Left kidney (tissue), 2 donors: ENCODE data around the gene DBI. TPM values are rescaled to one million over a fixed set of nuclear protein-coding genes. Genes with fewer than 3 reads are reported as not detected.
"Not testable (repeated sequence)": the region's sequence is repeated elsewhere in the genome, so short reads cannot be mapped to it uniquely, and the experiment has no call there.

ENCODE experiments used
- DNase-seq: peaks from one replicate; pipeline ENCODE4 v3.0.0-alpha.2; 2013
- polyA plus RNA-seq: library from polyadenylated mRNA; unstranded; fragments of 120-200 nt; gene quantifications from one replicate; pipeline ENCODE4 v1.2.1, GENCODE V29; 2013; ENCODE audit not compliant: insufficient read length

DBI gene
- polyA plus RNA-seq, 1 donor: 219 TPM

DNA sequence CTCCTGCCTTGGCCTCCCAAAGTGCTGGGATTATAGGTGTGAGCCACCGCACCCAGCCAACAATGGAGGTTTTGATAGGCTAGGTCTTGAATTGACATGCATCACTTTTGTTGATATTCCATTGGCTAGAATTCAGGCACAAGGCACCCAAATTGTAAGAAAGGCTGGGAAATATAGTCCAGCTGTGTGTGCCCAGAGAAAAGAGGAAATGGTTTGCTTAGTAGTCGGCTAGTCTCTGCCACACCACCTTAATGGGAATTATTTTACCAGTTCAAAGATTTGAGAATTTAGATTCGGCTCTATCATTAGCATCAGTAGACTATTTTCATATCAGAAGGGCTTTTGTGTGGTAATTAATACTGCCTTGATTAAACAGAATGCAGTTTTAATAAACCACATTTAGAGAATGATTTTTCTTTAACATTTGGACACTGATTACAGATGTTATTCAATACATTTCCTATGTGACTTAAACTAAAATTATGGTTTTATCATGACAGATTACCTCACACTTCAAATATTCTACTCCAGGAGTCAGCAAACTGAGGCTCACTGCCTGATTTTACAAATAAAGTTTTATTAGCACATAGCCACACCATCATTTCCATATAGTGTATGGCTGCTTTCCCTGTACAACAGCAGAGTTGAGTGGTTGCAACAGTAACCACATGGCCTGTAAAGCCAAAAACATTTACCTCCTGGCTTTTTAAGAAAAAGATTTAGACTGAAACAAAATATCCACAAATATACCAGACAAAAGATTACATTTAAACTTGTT lies 27.4 kb downstream of the DBI start:
- DNase-seq: no peak

DNA sequence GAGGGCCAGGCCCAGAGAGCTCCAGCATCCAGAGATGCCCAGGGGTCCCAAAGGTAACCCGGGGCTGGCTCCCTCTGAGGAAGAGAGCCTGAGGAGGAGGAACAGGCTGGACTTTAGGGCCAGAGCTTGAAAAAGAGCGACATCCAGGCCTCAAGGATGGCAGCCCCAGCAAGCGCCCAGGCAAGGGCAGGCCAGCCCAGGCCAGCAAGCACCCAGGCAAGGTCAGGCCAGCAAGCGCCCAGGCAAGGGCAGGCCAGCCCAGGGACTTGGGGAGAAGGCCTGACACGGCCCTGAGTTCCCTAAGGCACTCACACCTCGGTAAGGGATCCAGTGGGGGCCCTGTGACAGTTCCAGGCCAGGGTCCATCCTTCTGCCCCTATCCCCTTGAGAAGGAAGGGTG lies 30.4 kb downstream of the DBI start:
- DNase-seq: no peak

DNA sequence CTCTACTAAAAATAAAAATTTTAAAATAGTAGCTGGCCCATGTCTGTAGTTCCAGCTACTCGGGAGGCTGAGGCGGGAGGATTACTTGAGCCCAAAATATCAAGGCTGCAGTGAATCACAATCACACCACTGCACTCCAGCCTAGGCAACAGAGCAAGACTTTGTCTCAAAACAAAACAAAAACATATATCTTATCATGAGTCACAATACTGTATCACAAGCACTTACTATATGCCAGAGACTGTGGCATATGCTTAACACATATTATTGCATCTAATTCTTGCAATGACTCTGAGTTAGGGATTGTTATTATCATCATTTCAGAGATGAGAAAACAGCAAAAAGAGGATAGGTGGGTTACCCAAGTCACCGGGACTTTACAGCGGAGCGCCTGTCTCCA lies 35.3 kb downstream of the DBI start:
- no peak for DNase-seq

DNA sequence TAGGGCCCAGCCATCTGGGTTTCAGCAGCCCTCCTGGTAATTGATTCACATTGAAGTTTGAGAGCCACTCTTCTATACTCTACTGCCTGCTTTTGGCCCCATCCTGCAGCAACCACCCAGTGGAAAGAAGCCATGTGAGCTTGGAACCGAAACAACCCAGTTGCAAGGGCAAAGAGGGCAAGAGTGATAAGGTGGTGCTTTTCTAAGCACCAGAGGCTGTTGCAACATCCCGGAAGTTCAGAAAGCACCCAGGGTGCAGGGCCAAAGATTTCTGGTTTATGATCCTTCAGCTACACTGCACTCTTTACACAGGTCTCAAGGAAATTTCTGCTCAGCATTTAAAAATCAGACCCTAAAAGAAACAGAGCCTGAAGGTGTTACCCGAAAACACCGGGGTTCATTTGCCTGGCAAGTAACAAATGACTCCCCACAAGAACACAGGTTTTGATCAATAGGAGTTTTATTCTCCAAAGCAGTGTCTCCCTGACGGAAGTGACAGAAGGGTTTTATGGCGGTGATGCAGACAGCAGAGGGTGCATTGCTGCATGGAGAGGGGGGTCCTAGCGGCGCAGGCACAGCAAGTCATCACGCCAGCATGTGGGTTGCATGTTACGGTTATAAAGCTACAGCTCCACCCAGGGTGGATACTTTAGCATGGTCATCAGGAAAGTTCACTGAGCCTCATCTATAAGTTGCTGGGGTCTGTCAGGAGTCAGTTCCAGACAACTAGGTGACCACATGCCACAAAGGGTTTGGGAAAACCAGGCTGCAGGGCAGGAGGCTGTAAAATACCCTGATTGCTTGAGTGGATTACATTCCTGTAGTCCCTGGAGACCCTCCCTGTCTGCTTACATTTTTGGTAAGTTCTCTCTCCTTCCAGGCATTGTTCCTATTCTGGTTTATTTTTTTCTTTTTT lies 36.1 kb downstream of the DBI start:
- DNase-seq: no peak

DNA sequence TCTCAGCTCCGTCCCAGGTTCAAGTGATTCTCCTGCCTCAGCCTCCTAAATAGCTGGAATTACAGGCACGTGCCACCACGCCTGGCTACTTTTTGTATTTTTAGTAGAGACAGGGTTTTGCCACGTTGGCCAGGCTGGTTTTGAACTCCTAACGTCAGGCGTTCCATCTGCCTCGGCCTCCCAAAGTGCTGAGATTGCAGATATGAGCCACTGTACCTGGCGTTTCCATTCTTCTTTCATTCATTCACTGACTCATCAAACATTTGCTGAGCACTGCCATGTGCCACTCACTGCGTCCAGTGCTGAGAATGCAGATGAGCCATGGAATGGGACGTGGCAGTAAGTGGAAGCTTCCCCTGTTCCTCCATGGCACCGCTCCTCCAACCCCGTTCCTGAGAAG lies 36.8 kb downstream of the DBI start:
- not testable (repeated sequence) for DNase-seq

DNA sequence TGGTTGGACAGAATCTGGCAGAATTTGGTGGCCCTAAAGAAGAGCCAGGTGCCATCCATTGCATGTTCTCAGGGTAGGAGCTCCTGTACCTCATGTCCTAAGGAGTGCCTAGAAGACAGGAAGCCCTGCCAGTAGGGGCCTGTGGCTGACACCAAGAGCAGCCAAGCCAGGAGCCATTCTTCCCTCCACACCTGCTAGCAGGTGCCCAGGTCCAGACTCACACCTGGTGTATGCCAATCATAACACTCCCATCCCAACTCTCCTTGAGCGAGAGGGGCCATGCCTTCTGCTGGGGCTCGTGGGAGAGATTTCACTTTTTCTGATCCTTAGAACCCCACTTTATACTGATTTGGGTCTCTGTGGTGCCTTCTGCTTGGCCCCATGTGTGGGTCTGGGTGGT lies 38.4 kb downstream of the DBI start:
- no peak for DNase-seq

DNA sequence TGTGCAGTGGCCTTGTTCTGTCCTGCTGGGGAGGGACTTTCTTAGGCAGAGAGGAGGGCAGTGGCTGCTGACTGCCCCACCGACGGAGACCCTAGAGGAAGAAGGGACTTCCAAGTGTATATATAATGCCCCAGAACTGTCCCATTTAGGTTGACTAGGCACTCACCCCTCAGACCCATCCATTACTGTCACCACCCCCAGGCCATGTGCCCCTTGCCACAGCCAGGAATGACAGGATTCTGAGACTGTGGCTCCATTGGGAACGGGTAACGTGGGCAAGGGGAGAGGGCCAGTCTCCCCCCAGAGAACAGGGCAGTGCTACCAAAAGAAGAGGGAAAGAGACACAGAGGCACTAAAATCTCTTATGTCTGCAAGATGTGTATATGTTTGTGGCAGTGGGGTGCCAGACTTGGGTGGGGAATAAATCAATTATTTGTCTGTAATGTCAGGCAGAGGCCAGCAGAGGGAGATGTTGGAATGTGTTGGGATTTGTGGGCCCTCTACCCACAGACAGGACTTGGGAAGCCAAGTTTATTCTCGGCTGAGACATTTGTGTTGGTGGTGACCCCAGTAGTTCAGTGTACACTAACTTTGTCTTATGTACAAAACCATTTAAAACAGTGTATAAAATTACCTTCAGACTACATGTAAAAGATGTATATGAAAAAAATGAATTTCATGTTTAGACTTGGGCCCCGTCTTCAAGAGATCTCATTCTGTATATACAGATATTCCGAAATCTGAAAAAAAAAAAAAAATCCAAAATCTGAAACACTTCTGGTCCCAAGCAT lies 40.8 kb downstream of the DBI start:
- no peak for DNase-seq

DNA sequence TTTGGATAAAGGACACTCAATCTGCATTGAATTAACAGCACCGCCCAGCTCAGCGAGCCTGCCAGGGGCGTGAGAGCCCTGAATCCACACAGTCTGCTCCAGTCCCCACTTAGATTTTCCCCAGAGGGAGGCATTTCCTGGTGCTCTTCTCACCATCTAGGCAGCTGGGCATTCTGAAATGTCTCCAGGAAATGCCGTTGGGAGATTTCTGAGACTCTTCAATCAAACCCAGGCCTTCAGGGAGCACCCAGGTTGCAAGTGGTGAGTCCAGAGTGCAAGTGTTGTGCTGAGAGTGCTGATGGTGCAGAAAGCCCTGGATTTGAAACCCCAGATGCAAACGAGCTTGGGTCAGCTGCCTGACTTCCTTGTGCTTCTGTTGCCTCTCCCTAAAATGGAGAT lies 41.4 kb downstream of the DBI start:
- no peak for DNase-seq

DNA sequence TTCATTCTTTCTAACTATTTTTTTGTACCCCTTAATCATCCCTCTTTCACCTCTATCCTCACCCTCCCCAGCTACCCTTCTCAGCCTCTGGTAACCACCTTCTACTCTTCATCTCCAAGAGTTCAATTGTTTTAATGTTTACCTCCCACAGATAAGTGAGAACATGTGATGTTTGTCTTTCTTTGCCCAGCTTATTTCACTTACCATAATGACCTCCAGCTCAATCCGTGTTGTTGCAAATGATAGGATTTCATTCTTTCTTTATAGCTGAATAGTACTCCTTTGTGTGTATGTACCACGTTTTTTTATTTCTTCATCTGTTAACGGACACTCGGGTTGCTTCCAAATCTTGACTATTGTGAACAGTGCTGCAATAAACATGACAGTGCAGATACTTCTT lies 42.7 kb downstream of the DBI start:
- no peak for DNase-seq

DNA sequence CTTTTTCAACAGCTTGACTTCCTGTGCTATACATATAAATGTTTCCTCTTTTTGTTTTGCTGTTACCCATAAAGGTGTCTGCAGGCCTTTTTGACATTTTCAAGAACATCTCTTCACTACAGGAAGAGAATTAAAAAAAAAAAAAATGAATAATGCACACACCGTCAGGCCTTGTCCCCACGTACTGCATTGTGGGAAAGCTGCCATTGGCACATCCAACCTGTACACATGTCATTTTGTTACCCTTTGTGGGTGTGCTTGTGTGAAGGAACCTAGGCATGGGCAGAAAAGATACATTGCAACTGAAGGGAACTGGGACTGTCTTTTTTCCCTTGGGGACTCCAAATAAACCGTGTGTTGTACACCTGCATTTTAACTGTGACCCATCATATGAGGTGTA lies 48.1 kb downstream of the DBI start:
- DNase-seq: no peak

DNA sequence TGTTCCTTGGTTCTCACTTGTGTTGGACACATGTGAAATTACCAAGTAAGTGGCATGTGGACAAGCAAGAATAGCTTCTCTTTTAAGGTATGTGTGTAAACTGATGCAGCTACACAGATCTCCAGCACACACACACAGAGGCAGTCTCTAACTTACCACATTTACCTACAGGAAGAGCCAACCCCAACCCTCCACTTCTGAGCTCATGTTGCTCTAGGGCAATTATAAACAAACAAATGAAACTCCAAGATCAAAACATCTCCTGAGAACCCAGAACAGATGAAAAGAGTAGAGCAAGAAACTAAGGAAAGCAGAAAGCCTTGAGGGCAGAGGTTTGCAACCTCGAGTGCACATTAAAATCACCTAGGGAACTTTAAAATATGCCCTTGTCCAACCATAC lies 48.9 kb downstream of the DBI start:
- DNase-seq: no peak

DNA sequence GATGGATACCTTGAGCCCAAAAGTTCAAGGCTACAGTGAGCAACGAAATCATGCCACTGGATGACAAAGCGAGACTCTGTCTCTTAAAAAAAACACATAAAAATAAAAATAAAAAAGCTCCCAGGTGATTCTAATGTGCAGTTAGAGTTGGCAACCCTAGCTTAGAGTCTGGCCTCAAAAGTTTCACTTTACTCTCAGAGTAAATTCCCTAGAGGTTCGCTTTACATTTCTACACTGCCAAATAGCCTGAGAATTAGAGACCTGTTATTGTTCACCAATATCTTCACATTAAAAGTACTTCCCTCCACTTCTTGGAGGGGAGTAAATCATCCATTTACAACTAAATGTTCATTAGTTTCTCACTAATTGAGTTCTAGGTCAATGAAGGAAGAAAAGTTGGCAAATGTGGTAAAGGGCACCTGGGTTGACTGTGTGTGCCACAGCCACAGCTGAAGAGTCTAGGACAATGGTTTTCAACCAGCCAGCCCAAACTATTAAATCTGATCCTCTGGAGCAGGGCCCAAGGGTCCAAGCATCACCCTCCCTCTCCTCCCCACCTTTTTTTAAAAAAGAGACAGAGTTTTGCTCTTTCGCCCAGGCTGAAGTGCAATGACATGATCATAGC lies 49.6 kb downstream of the DBI start:
- DNase-seq: no peak

DNA sequence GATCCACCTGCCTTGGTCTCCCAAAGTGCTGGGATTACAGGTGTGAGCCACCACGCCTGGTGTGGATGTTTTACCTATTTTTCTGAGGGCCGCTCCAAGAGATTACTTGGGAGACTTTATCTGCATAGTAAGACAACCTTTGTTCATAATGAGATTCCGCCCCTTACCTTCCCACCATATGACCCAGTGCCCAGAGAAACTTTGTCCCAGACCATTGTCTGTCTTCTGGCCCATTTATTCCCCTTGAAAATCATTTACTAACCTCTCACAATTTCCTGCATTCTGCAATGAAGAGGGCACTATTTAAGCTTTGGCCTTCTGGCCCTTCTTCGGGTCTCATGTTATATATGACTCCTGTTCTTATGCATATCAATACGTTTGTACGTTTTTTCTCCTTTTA lies 51.1 kb downstream of the DBI start:
- no peak for DNase-seq

DNA sequence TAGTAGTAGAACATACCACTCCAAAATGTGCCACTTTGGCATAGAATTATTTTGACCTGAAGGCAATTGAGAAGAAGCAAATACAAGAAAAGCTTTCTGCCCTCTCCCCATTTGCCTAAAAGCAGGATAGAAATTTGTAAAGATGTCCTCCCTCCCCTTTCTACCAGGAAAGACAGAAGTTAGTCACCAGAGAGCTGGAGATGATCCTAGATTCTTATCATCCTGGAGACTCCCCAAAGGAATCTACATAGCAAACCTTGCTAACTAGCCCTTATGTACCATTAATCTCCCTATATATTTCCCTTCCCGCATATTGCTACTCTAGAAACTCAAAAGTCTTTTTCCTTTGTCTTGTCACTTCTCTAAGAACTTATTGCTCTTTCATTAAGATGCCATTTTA lies 52.3 kb downstream of the DBI start:
- DNase-seq: no peak

DNA sequence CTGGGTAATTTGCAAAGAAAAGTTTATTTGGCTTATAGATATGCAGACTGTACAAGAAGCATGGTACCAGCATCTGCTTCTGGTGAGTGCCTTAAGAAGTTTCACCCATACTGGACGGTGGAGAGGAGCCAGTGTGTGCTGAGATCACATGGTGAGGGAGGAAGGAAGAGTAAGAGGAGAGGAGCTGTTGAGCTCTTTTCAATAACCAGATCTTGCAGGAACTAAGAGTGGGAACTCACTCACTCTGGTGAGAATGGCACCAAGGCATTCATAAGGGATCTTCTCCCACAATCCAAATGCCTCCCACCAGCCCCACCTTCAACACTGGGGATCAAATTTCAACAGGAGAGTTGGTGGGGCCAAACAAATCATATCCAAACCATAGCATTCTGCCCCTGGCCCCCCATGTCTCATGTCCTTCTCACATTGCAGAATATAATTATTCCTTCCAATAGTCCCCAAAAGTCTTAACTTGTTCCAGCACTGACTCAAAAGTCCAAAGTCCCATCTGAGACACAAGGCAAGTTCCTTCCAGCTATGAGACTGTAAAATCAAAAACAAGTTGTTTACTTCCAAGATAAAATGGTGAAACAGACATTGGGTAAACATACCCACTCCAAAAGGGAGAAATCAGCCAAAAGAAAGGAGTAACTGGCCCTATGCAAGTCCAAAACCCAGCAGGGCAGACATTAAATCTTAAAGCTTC lies 53.2 kb downstream of the DBI start:
- no peak for DNase-seq

DNA sequence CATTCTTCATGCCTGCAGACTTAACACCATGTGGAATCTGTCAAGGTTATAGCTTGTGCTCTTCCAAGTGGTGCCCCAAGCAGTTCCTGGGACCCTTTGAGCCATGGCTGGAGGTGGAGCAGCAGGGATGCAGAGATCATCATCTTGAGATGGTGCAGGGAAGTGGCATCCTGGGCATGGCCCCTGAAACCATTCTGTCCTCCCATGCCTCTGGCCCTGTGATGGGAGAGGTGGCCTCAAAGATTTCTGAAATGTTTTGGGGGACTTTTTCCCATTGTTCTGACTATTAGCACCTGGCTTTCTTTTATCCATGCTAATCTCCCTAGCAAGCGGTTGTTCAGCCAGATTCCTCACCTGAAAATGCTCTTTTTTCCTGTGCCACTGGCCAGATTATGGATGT lies 54.5 kb downstream of the DBI start:
- no peak for DNase-seq

DNA sequence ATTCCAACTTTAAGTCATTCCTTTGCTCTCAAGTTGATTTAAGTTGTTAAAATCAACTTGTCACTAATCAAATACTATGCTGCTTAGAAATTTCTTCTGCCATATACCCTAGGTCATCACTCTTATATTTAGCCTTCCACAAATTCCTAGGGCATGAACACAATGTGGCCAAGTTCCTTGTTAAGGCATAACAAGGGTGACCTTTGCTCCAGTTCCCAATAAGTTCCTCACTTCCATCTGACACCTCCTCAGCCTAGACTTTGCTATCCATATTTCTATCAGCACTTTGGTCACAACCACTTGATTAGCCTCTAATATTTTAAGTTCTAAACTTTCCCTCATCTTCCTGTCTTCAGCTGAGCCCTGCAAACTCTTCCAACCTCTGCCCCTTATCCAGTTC lies 55.0 kb downstream of the DBI start:
- DNase-seq: no peak
